Large intestine (tissue), 3 donors: ENCODE results near the gene SMAD3. TPM values are rescaled to one million over a fixed set of nuclear protein-coding genes. Genes with fewer than 3 reads are reported as not detected.
A peak's percentile ranks its signal among the peaks of the same experiment; 100 is the strongest.

Experiments
- DNase-seq, 2 donors: peaks; one replicate each; pipeline versions ENCODE4 v3.0.0 to v3.0.0-alpha.2; 2013
- H3K27ac ChIP-seq: one replicate; pipeline ENCODE4 v1.5.1; 2013; ENCODE audit warnings: low read length
- H3K27me3 ChIP-seq: 2 replicates; pipeline ENCODE4 v1.6.1; 2013; ENCODE audit warnings: low read length; ENCODE audit not compliant: control insufficient read depth, insufficient read depth
- H3K36me3 ChIP-seq: 2 replicates; pipeline ENCODE4 v1.6.1; 2013; ENCODE audit warnings: low read length; ENCODE audit not compliant: control insufficient read depth, insufficient read depth
- H3K4me1 ChIP-seq: one replicate; pipeline ENCODE4 v1.6.1; 2013; ENCODE audit warnings: low read length; ENCODE audit not compliant: control insufficient read depth, insufficient read depth
- H3K4me3 ChIP-seq: one replicate; pipeline ENCODE4 v1.5.1; 2013; ENCODE audit warnings: low read length
- H3K9me3 ChIP-seq: one replicate; pipeline ENCODE4 v1.6.1; 2013; ENCODE audit warnings: mild to moderate bottlenecking, low read depth, low read length, moderate library complexity; ENCODE audit not compliant: control insufficient read depth
- WGBS: methylation state at CpG from one replicate; pipeline ENCODE4 v1.1.5; 2013; ENCODE audit warnings: low lambda C conversion rate; ENCODE audit not compliant: insufficient coverage; 5-methylcytosine and 5-hydroxymethylcytosine counted together
- polyA plus RNA-seq: library from polyadenylated mRNA; unstranded; fragments of 120-200 nt; gene quantifications from one replicate; pipeline ENCODE4 v1.2.1, GENCODE V29; 2013

SMAD3 gene
- polyA plus RNA-seq, 1 donor: 29.4 TPM

DNA sequence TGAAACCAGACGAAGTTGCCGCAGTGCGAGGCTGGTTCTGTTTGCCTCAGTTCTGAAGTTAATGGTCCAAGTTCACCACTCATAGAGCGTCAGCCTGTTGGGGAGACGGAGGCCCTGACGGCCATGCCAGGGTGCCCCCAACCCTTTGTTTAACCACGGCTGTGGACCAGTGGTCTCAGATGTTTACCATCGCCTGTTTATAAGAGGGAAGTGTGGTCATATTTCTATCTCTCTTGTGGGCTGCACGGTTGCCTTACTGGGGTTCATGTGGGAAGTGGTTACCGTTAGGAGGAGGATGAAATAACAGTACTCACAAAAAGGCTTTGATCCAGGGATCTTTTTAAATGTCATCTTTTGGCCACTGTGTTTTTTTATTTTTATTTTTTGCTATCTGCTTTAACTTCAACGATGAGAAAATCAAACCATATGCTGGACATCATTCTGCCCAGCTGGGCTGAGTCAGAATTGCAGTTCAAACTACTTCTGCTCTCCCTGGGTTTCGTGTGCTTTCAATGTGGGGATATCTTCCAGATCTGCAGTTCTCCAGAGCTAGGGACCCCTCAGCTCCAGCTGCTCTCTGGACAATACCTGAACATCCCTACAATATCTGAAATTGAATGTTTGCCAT is 17.8 kb downstream of the SMAD3 start:
- Histone ChIP-seq H3K9me3 (no peaks in the 10 kb centered on the region), H3K27ac (no peak overlapping the region)
- 67% methylated on average over 2 of the region's 12 CpGs for WGBS

DNA sequence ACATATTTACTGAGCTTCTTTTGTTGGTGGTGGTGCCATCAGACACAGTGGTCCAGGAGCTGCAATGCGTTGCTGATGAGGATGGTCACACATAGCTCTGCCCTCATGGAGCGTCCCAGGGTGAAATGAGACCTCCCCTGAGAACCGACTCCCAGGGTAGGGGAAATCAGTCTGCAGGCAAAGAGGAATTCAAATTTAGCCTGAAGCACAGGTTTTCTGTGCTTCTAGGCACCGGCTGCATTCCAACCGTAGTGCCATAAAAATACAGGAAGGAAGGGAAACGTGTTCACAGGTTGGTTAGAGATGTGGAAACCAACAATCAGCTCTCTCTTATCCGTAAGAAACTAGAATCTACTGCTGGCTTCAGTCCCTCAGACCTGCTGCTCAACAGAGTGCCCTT is 19.2 kb downstream of the SMAD3 start:
- DNase-seq: no peak
- Histone ChIP-seq H3K4me1 (peaks cover 45% of the 10 kb centered on the region), H3K27ac (no peak overlapping the region), H3K27me3 (no peaks in the 10 kb centered on the region), H3K36me3 (peaks cover 13% of the 10 kb centered on the region), H3K9me3 (no peaks in the 10 kb centered on the region), H3K4me3 (no peak overlapping the region)
- no CpG with 5 or more reads among the region's 7 CpGs for WGBS

More for the DNA sequence above, 17.8 kb downstream of the SMAD3 start:
- Histone ChIP-seq H3K4me3 (no peak overlapping the region), H3K27me3 (no peaks in the 10 kb centered on the region), H3K4me1 (peaks cover 38% of the 10 kb centered on the region), H3K36me3 (peaks cover 13% of the 10 kb centered on the region)
- DNase-seq: no peak

DNA sequence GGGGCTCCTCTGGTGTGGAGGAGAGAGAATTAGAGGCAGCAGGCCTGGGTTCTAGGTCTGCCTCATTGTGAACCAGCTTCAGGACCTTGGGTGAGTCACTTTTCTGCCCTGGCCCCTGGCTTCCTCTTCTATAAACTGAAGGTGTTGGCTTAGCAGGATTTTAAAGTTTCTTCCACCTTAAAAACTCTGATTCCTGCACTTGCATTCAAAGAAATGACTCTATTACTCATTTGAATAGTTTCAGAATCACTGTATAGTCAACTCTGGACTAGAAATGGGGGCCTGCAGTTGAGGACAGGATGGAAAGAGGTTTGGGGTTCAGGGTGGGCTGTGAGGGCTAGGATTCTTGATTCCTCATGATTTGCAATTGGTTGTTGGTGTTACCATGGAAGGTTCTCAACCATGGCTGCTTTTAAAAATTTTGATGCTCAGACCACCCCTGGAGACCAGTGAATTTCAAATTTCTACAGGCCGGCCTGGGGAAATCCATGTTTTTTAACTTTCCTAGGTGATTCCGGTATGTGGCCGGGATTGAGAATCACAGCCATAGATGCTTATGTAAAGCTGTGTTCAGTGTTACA is 19.9 kb downstream of the SMAD3 start:
- Histone ChIP-seq H3K27ac (peak overlapping the region; percentile 90), H3K27me3 (no peaks in the 10 kb centered on the region)
- WGBS: no CpG with 5 or more reads among the region's 3 CpGs

DNA sequence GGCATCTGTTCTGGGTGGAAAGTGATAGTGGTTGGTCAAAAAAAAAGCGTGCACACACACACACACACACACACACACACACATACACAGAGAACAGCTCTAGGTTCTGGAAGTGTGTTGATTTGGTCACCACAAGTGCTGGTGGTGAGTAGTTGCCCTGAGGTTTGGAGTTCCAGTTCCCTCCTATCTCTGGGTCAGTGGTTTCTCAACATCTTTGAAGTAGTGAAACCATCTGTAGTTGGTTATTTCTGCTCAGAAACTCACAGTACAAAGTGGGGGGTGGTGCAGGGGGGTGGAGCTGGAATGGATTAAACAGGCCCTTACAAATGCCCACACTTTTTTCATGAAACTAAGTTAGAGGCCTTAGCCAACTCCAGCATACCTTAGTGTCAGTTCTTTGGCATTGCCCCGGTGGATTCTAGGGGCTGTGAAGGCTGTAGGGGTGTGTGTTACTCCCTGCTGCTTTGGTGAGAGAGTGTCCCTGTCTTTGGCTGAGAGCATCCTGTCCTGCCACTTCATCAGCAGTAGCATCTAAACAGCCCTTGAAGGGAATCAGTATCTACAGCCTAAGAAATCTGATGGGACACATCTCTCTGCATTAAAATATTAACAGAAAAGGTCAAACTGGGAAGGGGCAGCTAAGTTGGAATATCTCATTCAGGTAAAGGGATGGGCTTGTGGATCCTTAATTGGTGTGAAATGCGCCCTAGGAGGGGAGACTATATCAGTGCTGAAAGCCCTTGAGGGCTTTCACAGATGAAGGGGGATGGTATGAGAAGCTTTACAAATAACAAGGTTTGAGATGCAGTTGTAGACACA is 20.6 kb downstream of the SMAD3 start:
- Histone ChIP-seq H3K4me1 (peaks cover 55% of the 10 kb centered on the region), H3K27me3 (no peaks in the 10 kb centered on the region), H3K4me3 (no peak overlapping the region), H3K9me3 (no peaks in the 10 kb centered on the region), H3K27ac (peak overlapping the region; percentile 90), H3K36me3 (peaks cover 7% of the 10 kb centered on the region)
- DNase-seq: no peak
- WGBS: no CpG with 5 or more reads among the region's 3 CpGs

More for the DNA sequence above, 19.9 kb downstream of the SMAD3 start:
- DNase-seq: no peak
- Histone ChIP-seq H3K4me3 (no peak overlapping the region), H3K9me3 (no peaks in the 10 kb centered on the region), H3K4me1 (peaks cover 49% of the 10 kb centered on the region), H3K36me3 (peaks cover 10% of the 10 kb centered on the region)

DNA sequence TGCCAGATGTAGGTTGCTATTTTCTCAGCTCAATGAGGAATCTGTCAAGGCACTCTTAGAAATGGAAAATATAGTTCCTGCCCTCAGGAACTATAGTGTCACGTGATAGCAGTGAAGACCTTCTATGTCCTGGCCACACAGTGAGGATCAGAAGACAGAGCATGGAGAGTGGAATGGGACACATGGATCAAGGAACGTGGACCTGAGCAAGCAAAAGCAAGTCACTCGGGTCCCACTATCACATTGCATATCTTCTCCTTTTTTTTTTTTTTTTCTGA is 21.2 kb downstream of the SMAD3 start:
- peaks cover 58% of the 10 kb centered on the region for H3K4me1 ChIP-seq
- no peaks in the 10 kb centered on the region for H3K9me3 ChIP-seq
- no CpG with 5 or more reads among the region's 3 CpGs for WGBS
- peaks cover 5% of the 10 kb centered on the region for H3K36me3 ChIP-seq
- H3K27ac ChIP-seq: peak overlapping the region; percentile 90
- H3K4me3 ChIP-seq: no peak overlapping the region
- H3K27me3 ChIP-seq: no peaks in the 10 kb centered on the region
- no peak for DNase-seq

DNA sequence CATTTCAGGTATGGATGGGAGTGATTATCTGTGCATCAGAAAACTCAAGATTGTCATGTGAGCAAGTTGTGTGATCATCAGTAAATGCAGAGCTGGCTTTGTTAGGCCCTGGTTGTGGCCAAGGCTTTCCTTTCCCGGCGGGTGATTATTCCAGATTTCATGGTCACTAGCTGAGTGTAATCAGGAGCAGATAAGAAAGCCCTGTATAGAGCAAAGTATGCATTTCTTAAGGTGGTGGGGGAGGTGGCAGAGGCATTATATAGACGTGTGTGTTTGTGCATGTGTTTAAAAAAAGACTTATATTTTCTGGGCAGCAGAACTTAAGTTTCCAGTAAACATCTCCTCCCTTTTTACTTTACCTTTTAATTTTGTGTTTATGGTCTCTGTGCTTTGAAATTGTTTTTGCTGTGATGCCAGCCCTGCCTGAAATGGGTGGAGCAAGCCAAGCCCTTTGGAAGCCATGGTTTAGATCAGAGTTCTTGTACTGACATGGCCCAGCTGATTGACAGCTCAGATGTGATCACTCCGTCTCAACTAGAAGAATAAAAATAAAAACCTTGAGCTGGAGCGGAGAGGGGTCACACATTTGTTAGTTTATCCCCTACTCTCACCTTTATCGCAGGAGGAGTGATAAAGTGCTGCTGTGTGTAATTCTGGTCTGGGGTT is 22.2 kb downstream of the SMAD3 start:
- peaks cover 62% of the 10 kb centered on the region for H3K4me1 ChIP-seq
- H3K27ac ChIP-seq: peak overlapping the region; percentile 90
- H3K9me3 ChIP-seq: no peaks in the 10 kb centered on the region
- no peak overlapping the region for H3K4me3 ChIP-seq
- no CpG with 5 or more reads among the region's 6 CpGs for WGBS
- H3K36me3 ChIP-seq: peaks cover 5% of the 10 kb centered on the region
- DNase-seq: peak; percentile 82 to 89
- no peaks in the 10 kb centered on the region for H3K27me3 ChIP-seq

DNA sequence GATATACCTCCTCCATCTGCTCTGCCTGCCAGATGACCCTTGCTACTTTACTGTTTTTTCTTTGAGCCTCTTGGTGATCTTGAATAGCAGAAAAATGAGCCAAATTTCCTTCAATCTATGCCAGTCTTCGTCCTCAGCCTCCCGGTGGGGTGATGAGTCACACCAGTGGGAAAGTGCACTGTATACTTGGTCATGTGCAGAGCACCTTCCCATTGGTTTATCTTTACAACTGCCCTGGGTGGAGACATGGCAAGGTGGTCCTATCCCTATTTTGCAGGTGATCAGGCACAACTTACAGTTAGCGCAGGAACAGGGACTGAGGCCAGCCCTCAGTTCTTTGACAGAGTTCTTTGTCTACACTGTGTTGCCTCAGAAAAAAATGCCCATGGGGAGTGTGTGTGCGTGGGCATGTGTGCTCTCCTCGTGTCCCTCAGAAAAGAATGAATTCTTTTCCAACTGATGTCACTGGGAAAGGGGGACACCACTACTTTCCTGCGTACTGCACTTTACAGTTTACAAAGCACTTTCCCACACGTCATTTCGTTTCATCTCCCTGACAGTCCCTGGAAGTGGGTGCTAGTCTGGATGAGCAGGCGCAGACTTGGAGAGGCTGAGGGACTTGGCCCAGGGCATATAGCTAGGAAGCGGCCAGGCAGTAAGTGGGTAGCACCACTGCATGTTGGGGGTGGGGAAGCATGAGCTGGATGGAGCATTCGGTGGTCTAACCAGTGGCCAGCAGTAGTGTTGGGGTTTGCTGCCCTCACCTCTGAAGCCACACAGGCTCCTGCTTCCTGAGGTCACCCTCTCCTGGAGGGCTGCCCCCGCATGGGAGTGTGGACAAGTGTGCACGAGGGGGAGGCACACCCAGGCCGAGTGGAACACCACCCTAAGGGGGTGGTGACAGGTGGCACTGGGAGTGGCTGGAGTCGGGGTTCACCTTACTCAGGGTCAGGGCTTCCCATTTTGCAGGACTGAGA is 24.1 kb downstream of the SMAD3 start:
- Histone ChIP-seq H3K27ac (peak overlapping the region; percentile 8), H3K9me3 (no peaks in the 10 kb centered on the region), H3K4me1 (peaks cover 62% of the 10 kb centered on the region), H3K36me3 (peaks cover 19% of the 10 kb centered on the region), H3K27me3 (no peaks in the 10 kb centered on the region), H3K4me3 (no peak overlapping the region)
- 100% methylated on average over 1 of the region's 15 CpGs for WGBS
- DNase-seq: no peak

DNA sequence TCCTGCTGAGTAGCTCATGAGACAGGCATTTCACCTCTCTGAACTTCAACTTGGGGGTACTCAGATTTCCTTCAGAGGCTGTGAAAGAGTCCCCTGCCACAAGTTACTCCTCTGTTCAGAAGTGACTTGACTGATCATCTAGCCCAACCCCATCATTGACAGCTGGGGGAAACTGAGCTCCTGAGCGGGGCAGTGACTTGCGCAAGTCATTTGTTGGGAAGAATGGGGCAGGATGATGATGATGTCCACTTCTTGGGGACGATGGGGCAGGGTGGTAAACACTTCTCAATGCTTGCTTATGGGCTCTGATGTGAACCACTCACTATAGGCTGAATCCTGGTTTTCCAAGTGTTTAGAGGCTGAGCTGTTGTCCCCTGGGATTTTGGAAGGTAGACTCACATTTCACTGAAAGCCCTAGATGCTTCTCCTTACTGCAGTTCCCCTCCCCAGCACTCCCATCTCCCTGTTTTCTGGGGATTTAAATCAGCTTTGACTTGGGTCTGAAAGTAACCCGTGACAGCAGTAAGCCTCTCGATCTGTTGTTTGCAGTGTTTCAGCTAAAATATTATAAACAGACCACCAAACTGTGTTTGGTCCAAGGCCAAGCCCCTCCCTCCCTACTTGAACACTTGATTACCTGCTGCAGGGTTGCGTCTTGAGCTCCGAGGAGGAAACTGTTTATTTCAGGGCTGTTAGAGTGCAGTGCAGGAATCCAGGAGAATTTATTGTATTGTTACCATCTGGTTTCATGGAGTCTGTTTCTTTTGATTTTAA is 25.1 kb downstream of the SMAD3 start:
- Histone ChIP-seq H3K4me1 (peaks cover 58% of the 10 kb centered on the region), H3K27me3 (no peaks in the 10 kb centered on the region), H3K36me3 (peaks cover 28% of the 10 kb centered on the region), H3K9me3 (no peaks in the 10 kb centered on the region), H3K27ac (no peak overlapping the region), H3K4me3 (no peak overlapping the region)
- WGBS: no CpG with 5 or more reads among the region's 7 CpGs
- no peak for DNase-seq
